K562 (cell line): ENCODE results near the gene CCDC117. TPM values are rescaled to one million over a fixed set of nuclear protein-coding genes. Genes with fewer than 3 reads are reported as not detected.

Source experiments
- ARID3A ChIP-seq: IDR thresholded peaks from 2 replicates; pipeline ENCODE4 v1.6.1; 2012; ENCODE audit warnings: low read depth, low read length, improper control_type of control experiment, borderline replicate concordance
- ATF1 ChIP-seq, 2 experiments: fragments of 450-650 bp in 1 of 2; IDR thresholded peaks; 2 replicates each; pipeline ENCODE4 v1.6.1; 2016; ENCODE audit warnings: missing compliant biosample characterization in 1 of 2, missing genetic modification characterization in 1 of 2
- CSDE1 ChIP-seq, 2 experiments: fragments of 450-650 bp; IDR thresholded peaks; 2 replicates each; pipeline ENCODE4 v1.6.1; 2016; ENCODE audit warnings: mild to moderate bottlenecking in 1 of 2
- EP400 ChIP-seq: fragments of 450-650 bp; IDR thresholded peaks from 2 replicates; pipeline ENCODE4 v1.6.1; 2017; ENCODE audit warnings: antibody characterized with exemption, mild to moderate bottlenecking, moderate library complexity
- MECOM ChIP-seq: fragments of 250-450 bp; sonication (Bioruptor Pico); IDR thresholded peaks from 2 replicates; pipeline ENCODE4 v1.8.0; 2022; ENCODE audit warnings: inconsistent platforms
- POLR2AphosphoS5 ChIP-seq: IDR thresholded peaks from 2 replicates; pipeline ENCODE4 v1.6.1; 2011; ENCODE audit warnings: mild to moderate bottlenecking, low read depth, low read length, moderate library complexity; ENCODE audit not compliant: control insufficient read depth, insufficient read depth
- POLR2G ChIP-seq: fragments of 200-400 bp; formaldehyde crosslinking; IDR thresholded peaks from 2 replicates; pipeline ENCODE4 v1.6.1; 2017; ENCODE audit warnings: low read depth, mild to moderate bottlenecking, antibody characterized with exemption, low read length, moderate library complexity
- SNRNP70 ChIP-seq: fragments of 200-400 bp; formaldehyde crosslinking; optimal IDR thresholded peaks from 2 replicates; pipeline ENCODE3; 2017; ENCODE audit warnings: low read depth, low read length
- THRB ChIP-seq: fragments of 450-650 bp; formaldehyde crosslinking; conservative IDR thresholded peaks from 2 replicates; pipeline ENCODE4 v1.4.0; 2022; ENCODE audit warnings: mild to moderate bottlenecking, missing genetic modification characterization
- ZBTB34 ChIP-seq: fragments of 250-450 bp; sonication (Bioruptor Pico); IDR thresholded peaks from 2 replicates; pipeline ENCODE4 v1.8.0; 2021; ENCODE audit warnings: mild to moderate bottlenecking, moderate library complexity
- polyA plus RNA-seq, 8 experiments: library from polyadenylated mRNA; depleted of rRNA in 4 of 8; stranded (reverse) in 5 of 8; unstranded in 3 of 8; fragments of >200 nt; fragmentation: Nextera tagmentation in 2 of 8; fragmentation: Illumina TruSeq in 1 of 8; extraction: Ambion mirVana in 2 of 8; extraction: Trizol in 1 of 8; gene quantifications; 2 replicates each; pipeline versions ENCODE4 v1.2.1 to v1.2.3, GENCODE V29; 2011 to 2014; ENCODE audit warnings: inconsistent platforms in 1 of 8, missing spikeins in 1 of 8
- total RNA-seq, 7 experiments: library from RNA; depleted of rRNA in 6 of 7; stranded (reverse); fragments of >200 nt in 6 of 7; fragmentation: Illumina TruSeq in 2 of 7; extraction: Trizol in 2 of 7; gene quantifications; 2 replicates each; pipeline versions ENCODE4 v1.2.1 to v1.2.3, GENCODE V29; 2011 to 2021; ENCODE audit warnings: low replicate concordance in 1 of 7
- TF ChIP-seq, protein P1 (sequence below): fragments of 250-450 bp; sonication (Bioruptor Pico); IDR thresholded peaks from 2 replicates; pipeline ENCODE4 v1.8.0; 2022; ENCODE audit warnings: inconsistent platforms
- TF ChIP-seq, protein P2 (sequence below): sonication (generic); formaldehyde crosslinking; IDR thresholded peaks from 2 replicates; pipeline ENCODE4 v1.8.0; 2022; ENCODE audit warnings: mild to moderate bottlenecking, missing genetic modification reagents
- TF ChIP-seq, protein P3 (sequence below): fragments of 450-650 bp; formaldehyde crosslinking; IDR thresholded peaks from 2 replicates; pipeline ENCODE4 v1.4.0; 2020; ENCODE audit warnings: mild to moderate bottlenecking, mixed read lengths

Gene CCDC117
- total and polyA plus RNA-seq, 9 of the 15 experiments (the other 6 are each of a cell fraction or from before 2014, with no cell fraction given): 5.7 to 23.3 (median 15.8) TPM

DNA sequence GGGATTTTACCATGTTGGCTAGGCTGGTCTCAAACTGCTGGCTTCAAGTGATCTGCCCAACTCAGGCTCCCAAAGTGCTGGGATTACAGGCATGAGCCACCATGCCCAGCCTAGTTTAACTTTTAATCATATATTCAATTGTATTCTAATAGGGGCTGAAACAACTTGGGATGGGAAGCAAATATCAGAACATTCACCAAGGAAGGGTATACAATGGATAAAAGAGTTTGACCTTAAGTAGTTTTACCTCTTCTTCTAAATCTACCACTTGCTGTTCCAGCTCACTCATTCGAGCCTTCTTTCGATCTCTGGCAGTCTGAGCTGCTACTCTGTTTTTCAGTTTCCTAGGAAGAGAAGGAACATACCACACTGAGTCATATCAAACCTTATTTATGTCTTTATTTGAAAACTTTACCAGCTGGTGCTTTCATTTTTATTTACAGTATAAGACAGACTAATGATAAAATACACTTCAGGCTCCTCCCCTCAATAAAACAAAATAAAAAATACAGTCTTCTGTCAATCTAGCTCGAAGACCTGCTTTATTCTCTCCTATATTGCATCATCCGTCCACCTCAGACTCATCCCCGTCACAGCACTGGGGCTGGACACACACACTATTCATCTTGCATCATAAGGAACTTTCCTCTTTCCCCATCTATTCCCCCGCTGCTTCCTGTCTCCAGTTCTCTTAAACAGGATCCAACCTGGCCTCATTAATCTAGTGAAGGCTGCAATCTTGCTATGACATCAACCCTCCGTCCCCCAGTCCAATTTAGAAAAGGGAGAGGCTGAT lies 26.5 kb downstream of the CCDC117 start (continued):
- TF ChIP-seq, protein P1, sequence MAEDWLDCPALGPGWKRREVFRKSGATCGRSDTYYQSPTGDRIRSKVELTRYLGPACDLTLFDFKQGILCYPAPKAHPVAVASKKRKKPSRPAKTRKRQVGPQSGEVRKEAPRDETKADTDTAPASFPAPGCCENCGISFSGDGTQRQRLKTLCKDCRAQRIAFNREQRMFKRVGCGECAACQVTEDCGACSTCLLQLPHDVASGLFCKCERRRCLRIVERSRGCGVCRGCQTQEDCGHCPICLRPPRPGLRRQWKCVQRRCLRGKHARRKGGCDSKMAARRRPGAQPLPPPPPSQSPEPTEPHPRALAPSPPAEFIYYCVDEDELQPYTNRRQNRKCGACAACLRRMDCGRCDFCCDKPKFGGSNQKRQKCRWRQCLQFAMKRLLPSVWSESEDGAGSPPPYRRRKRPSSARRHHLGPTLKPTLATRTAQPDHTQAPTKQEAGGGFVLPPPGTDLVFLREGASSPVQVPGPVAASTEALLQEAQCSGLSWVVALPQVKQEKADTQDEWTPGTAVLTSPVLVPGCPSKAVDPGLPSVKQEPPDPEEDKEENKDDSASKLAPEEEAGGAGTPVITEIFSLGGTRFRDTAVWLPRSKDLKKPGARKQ (CRISPR knock-in tag): no peak
- TF ChIP-seq, protein P2, sequence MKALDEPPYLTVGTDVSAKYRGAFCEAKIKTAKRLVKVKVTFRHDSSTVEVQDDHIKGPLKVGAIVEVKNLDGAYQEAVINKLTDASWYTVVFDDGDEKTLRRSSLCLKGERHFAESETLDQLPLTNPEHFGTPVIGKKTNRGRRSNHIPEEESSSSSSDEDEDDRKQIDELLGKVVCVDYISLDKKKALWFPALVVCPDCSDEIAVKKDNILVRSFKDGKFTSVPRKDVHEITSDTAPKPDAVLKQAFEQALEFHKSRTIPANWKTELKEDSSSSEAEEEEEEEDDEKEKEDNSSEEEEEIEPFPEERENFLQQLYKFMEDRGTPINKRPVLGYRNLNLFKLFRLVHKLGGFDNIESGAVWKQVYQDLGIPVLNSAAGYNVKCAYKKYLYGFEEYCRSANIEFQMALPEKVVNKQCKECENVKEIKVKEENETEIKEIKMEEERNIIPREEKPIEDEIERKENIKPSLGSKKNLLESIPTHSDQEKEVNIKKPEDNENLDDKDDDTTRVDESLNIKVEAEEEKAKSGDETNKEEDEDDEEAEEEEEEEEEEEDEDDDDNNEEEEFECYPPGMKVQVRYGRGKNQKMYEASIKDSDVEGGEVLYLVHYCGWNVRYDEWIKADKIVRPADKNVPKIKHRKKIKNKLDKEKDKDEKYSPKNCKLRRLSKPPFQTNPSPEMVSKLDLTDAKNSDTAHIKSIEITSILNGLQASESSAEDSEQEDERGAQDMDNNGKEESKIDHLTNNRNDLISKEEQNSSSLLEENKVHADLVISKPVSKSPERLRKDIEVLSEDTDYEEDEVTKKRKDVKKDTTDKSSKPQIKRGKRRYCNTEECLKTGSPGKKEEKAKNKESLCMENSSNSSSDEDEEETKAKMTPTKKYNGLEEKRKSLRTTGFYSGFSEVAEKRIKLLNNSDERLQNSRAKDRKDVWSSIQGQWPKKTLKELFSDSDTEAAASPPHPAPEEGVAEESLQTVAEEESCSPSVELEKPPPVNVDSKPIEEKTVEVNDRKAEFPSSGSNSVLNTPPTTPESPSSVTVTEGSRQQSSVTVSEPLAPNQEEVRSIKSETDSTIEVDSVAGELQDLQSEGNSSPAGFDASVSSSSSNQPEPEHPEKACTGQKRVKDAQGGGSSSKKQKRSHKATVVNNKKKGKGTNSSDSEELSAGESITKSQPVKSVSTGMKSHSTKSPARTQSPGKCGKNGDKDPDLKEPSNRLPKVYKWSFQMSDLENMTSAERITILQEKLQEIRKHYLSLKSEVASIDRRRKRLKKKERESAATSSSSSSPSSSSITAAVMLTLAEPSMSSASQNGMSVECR (CRISPR knock-in tag): no peak
- TF ChIP-seq ZBTB34 (CRISPR knock-in tag) (no peak), MECOM (CRISPR knock-in tag) (no peak), POLR2AphosphoS5 (no peak), ARID3A (no peak), EP400 (peak; percentile 69), CSDE1 (IDR thresholded peaks at IDR 0.05) (no peak), THRB (CRISPR knock-in tag) (peak; percentile 73), POLR2G (0 out of 2 replicates have a peak, but pooled peaks have one; percentile 46), SNRNP70 (no peak), ATF1 (CRISPR knock-in tag; IDR thresholded peaks at IDR 0.05) (no peak), ATF1 (tag; IDR thresholded peaks at IDR 0.05) (peak; percentile 73)
- TF ChIP-seq, protein P3, sequence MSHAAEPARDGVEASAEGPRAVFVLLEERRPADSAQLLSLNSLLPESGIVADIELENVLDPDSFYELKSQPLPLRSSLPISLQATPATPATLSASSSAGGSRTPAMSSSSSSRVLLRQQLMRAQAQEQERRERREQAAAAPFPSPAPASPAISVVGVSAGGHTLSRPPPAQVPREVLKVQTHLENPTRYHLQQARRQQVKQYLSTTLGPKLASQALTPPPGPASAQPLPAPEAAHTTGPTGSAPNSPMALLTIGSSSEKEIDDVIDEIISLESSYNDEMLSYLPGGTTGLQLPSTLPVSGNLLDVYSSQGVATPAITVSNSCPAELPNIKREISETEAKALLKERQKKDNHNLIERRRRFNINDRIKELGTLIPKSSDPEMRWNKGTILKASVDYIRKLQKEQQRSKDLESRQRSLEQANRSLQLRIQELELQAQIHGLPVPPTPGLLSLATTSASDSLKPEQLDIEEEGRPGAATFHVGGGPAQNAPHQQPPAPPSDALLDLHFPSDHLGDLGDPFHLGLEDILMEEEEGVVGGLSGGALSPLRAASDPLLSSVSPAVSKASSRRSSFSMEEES (CRISPR knock-in tag): no peak
